ENCODE data around the gene SKAP1. TPM values are rescaled to one million over a fixed set of nuclear protein-coding genes. Genes with fewer than 3 reads are reported as not detected.

SKAP1 gene
- total RNA-seq, 1 donor from 2014 or later = 0.49 TPM

GRCh38 chr17:48313096-48313755 is 116.8 kb downstream of the SKAP1 start:
- H3K36me3 Mint-ChIP-seq (ENCODE audit: low read depth) = no peaks in the 10 kb centered on the region
- H3K4me3 Mint-ChIP-seq = no peak overlapping the region
- H3K4me1 Mint-ChIP-seq = peaks cover 4% of the 10 kb centered on the region
- TF ChIP-seq, protein P1, sequence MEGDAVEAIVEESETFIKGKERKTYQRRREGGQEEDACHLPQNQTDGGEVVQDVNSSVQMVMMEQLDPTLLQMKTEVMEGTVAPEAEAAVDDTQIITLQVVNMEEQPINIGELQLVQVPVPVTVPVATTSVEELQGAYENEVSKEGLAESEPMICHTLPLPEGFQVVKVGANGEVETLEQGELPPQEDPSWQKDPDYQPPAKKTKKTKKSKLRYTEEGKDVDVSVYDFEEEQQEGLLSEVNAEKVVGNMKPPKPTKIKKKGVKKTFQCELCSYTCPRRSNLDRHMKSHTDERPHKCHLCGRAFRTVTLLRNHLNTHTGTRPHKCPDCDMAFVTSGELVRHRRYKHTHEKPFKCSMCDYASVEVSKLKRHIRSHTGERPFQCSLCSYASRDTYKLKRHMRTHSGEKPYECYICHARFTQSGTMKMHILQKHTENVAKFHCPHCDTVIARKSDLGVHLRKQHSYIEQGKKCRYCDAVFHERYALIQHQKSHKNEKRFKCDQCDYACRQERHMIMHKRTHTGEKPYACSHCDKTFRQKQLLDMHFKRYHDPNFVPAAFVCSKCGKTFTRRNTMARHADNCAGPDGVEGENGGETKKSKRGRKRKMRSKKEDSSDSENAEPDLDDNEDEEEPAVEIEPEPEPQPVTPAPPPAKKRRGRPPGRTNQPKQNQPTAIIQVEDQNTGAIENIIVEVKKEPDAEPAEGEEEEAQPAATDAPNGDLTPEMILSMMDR (conservative IDR thresholded peaks at IDR 0.05) = no peak
- no peak for DNase-seq (ENCODE audit: low read depth, low spot score)
- H3K27me3 Mint-ChIP-seq (ENCODE audit: low read depth) = peaks cover 95% of the 10 kb centered on the region
- no peak overlapping the region for H3K27ac Mint-ChIP-seq (ENCODE audit: unreplicated experiment)
- H3K9me3 Mint-ChIP-seq = no peaks in the 10 kb centered on the region

DNA sequence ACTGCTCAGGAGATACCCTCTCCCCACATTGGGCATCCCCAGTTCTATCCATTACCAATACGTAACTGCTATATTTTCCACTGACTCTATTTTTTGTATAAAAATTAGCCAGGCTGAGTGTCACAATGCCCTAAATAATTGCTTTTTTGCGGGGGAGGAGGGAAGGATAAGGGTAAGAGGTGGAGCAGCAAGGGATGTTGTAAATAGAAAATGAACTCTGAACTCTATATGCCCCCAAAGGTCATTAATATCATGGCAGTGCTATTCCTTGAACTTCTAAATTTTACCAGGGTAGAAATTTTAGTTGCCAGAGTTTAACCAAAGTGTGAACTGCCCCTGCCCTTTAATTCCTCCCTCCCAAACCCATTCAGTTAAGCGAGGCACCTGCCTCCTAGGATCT is 118.7 kb downstream of the SKAP1 start:
- Mint-ChIP-seq H3K4me3 (no peak overlapping the region), H3K27ac (ENCODE audit: unreplicated experiment) (no peak overlapping the region), H3K27me3 (ENCODE audit: low read depth) (peaks cover 98% of the 10 kb centered on the region), H3K9me3 (no peaks in the 10 kb centered on the region), H3K4me1 (peaks cover 14% of the 10 kb centered on the region), H3K36me3 (ENCODE audit: low read depth) (no peaks in the 10 kb centered on the region)
- DNase-seq (ENCODE audit: low read depth, low spot score) = no peak
- TF ChIP-seq, protein P1 (conservative IDR thresholded peaks at IDR 0.05) = no peak

DNA sequence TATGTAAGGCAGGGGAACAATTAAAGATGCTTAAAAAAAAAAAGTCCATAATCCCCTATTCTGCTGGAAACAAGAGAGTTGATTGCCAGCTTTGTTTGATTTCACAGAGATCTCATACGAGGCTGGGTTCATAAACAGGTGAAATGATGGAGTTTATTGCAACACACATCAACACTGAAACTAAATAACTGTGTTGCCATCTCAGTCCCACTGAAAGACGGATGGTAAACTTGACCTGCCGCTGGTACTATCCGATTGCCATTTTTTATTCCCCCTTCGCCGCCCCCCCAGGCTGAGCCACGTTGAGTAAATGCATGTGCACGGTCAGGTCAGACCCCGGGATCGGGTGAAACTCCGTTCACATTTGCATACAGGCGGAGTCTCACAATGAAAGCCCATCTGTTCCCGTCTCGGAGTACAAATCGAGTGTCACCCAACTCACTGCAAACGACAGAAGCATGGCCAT is 119.2 kb downstream of the SKAP1 start:
- peaks cover 98% of the 10 kb centered on the region for H3K27me3 Mint-ChIP-seq (ENCODE audit: low read depth)
- no peak for DNase-seq (ENCODE audit: low read depth, low spot score)
- no peak overlapping the region for H3K4me3 Mint-ChIP-seq
- H3K36me3 Mint-ChIP-seq (ENCODE audit: low read depth) = no peaks in the 10 kb centered on the region
- TF ChIP-seq, protein P1 (conservative IDR thresholded peaks at IDR 0.05) = no peak
- no peak overlapping the region for H3K27ac Mint-ChIP-seq (ENCODE audit: unreplicated experiment)
- no peaks in the 10 kb centered on the region for H3K9me3 Mint-ChIP-seq
- H3K4me1 Mint-ChIP-seq = peaks cover 14% of the 10 kb centered on the region

- H3K27ac Mint-ChIP-seq (ENCODE audit: unreplicated experiment) = no peak overlapping the region
- TF ChIP-seq, protein P1 (conservative IDR thresholded peaks at IDR 0.05) = no peak
- no peak overlapping the region for H3K4me3 Mint-ChIP-seq
- H3K4me1 Mint-ChIP-seq = peaks cover 14% of the 10 kb centered on the region
- no peaks in the 10 kb centered on the region for H3K36me3 Mint-ChIP-seq (ENCODE audit: low read depth)
- DNase-seq (ENCODE audit: low read depth, low spot score) = no peak
- no peaks in the 10 kb centered on the region for H3K9me3 Mint-ChIP-seq
- H3K27me3 Mint-ChIP-seq (ENCODE audit: low read depth) = peaks cover 100% of the 10 kb centered on the region
Measured at GRCh38 chr17:48308581-48308980, 121.4 kb downstream of the SKAP1 start.

- TF ChIP-seq, protein P1 (conservative IDR thresholded peaks at IDR 0.05) = peak; percentile 84
- Mint-ChIP-seq H3K27me3 (ENCODE audit: low read depth) (peaks cover 100% of the 10 kb centered on the region), H3K4me3 (no peak overlapping the region), H3K36me3 (ENCODE audit: low read depth) (no peaks in the 10 kb centered on the region), H3K4me1 (peaks cover 14% of the 10 kb centered on the region), H3K27ac (ENCODE audit: unreplicated experiment) (no peak overlapping the region), H3K9me3 (no peaks in the 10 kb centered on the region)
- DNase-seq (ENCODE audit: low read depth, low spot score) = peak; percentile 43
Measured at GRCh38 chr17:48307814-48308411, 122.1 kb downstream of the SKAP1 start.

Data from neural crest cell (in vitro differentiated cells).